H1 (cell line): ENCODE measurements around the gene PLCXD1.

Source experiments
- BACH1 ChIP-seq: IDR thresholded peaks from 2 replicates; pipeline ENCODE4 v1.6.1; 2012; ENCODE audit warnings: low read length, improper control_type of control experiment
- CBX8 ChIP-seq: fragments of 300-800, 300-1000 bp; sonication (generic); IDR thresholded peaks from 2 replicates; pipeline ENCODE4 v1.7.1; 2016; ENCODE audit warnings: low read depth, low read length, borderline replicate concordance
- EZH2 ChIP-seq: fragments of 200-600 bp; sonication (generic); IDR thresholded peaks from 2 replicates; pipeline ENCODE4 v1.7.1; 2012; ENCODE audit warnings: low read depth, mild to moderate bottlenecking, moderate library complexity, low read length, inconsistent platforms; ENCODE audit not compliant: severe bottlenecking
- POLR2A ChIP-seq, 2 experiments: IDR thresholded peaks; 1 replicate in 1 of 2; 2 replicates in 1 of 2; pipeline ENCODE4 v1.6.1; 2011; ENCODE audit warnings: low read depth in 2 of 2, low read length in 2 of 2, mild to moderate bottlenecking in 2 of 2; ENCODE audit errors: control extremely low read depth in 1 of 2
- POLR2AphosphoS5 ChIP-seq: IDR thresholded peaks from 2 replicates; pipeline ENCODE4 v1.6.1; 2011; ENCODE audit warnings: low read depth, low read length
- SUZ12 ChIP-seq: fragments of 200-600 bp; sonication (generic); IDR thresholded peaks from 2 replicates; pipeline ENCODE4 v1.6.1; 2012; ENCODE audit warnings: mild to moderate bottlenecking, inconsistent platforms, low read length, moderate library complexity, mixed read lengths
- TAF1 ChIP-seq: IDR thresholded peaks from 2 replicates; pipeline ENCODE4 v1.6.1; 2011; ENCODE audit warnings: mild to moderate bottlenecking, low read depth, low read length
- TF ChIP-seq, protein P1 (sequence below), 3 experiments: IDR thresholded peaks; 1 replicate in 2 of 3; 2 replicates in 1 of 3; pipeline versions ENCODE4 v1.5.1 to v1.6.1; 2011; ENCODE audit warnings: low read length in 3 of 3, mild to moderate bottlenecking in 3 of 3, inconsistent platforms in 2 of 3, low read depth in 1 of 3, moderate library complexity in 1 of 3; ENCODE audit not compliant: insufficient read depth in 1 of 3; ENCODE audit errors: control extremely low read depth in 1 of 3

GRCh38 chrX:341541-342101, 60.4 kb downstream of the PLCXD1 start:
- TF ChIP-seq, protein P1, sequence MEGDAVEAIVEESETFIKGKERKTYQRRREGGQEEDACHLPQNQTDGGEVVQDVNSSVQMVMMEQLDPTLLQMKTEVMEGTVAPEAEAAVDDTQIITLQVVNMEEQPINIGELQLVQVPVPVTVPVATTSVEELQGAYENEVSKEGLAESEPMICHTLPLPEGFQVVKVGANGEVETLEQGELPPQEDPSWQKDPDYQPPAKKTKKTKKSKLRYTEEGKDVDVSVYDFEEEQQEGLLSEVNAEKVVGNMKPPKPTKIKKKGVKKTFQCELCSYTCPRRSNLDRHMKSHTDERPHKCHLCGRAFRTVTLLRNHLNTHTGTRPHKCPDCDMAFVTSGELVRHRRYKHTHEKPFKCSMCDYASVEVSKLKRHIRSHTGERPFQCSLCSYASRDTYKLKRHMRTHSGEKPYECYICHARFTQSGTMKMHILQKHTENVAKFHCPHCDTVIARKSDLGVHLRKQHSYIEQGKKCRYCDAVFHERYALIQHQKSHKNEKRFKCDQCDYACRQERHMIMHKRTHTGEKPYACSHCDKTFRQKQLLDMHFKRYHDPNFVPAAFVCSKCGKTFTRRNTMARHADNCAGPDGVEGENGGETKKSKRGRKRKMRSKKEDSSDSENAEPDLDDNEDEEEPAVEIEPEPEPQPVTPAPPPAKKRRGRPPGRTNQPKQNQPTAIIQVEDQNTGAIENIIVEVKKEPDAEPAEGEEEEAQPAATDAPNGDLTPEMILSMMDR (IDR thresholded peaks at IDR 0.05; ENCODE audit: control extremely low read depth in 1 of 3, insufficient read depth in 1 of 3, low read depth in 1 of 3, low read length in 3 of 3) = no peak
- TF ChIP-seq POLR2AphosphoS5 (no peak), CBX8 (no peak), BACH1 (no peak), TAF1 (no peak), SUZ12 (no peak), POLR2A (IDR thresholded peaks at IDR 0.05; ENCODE audit: control extremely low read depth in 1 of 2, low read depth in 2 of 2, low read length in 2 of 2) (no peak), EZH2 (no peak)
